Endometrial microvascular endothelial cells (primary cell): Measurements from ENCODE around the gene PHYKPL. TPM values are rescaled to one million over a fixed set of nuclear protein-coding genes. Genes with fewer than 3 reads are reported as not detected.
"Not testable (repeated sequence)": the region's sequence is repeated elsewhere in the genome, so short reads cannot be mapped to it uniquely, and the experiment has no call there.

Experiments used
- in situ Hi-C: cut with HindIII; loops from 2 replicates; pipeline ENCODE4 v1.10.0; 2017; ENCODE audit warnings: low sequenced_read_pairs, low pct_unique_long_range_greater_than_20kb; ENCODE audit errors: inconsistent ontology term
- total RNA-seq: library from RNA; depleted of rRNA; stranded (reverse); fragments of >200 nt; gene quantifications from one replicate; pipeline ENCODE4 v1.2.3, GENCODE V29; 2015; ENCODE audit errors: inconsistent ontology term

PHYKPL gene
- total RNA-seq, 1 donor from 2014 or later = 23.1 TPM

DNA sequence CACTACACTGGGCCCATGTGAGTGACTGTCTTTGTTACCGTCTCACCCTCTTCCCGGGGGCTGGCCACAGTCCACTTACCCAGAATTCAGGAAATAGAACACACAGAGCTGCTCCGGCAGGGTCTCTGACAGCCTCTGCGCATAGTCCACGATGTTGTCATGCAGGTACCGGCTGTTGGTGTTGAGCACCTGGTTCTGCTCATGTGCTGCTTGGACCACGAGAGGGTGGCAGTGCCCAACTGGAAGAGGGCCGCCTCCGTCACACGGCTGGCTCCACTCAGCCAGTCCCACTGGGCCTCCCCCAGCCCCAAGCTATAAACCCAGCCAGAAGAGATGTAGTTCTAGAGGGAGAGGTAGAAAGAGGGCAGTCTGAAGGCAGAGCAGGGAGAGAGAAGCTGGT, 2.7 kb downstream of the PHYKPL start:
- in situ Hi-C loops = no loop called here

DNA sequence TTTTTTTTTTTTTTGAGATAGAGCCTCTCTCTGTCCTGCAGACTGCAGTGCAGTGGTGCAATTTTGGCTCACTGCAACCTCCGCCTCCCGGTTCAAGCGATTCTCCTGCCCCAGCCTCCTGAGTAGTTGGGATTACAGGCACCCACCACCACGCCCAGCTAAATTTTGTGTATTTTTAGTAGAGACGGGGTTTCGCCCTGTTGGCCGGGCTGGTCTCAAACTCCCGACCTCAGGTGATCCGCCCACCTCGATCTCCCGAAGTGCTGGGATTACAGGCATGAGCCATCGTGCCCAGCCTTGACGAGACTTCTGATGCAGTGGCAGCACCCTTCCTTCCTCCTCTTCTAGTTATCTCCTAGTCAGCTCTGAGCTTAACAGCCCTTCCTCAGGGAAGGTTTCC, 3.5 kb downstream of the PHYKPL start:
- in situ Hi-C loops = not testable (repeated sequence)

DNA sequence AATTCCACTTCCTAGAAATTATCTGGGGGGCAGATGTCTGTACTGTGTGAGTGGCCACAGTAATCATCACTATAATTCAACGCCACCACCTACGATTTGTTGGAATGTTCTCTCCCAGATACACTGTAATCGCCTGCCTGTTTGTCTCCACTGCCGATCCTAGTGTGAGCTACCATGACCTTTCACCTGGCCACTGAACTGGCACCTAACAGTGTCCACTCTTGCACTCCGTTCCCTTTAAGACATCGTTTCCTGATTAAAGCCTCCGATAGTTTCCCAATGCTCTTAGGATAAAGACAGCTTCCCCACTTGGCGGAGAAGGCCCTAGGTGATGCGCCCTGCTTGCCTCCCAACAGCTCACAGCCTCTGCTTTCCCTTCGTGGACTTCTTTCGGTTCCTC, 4.0 kb downstream of the PHYKPL start:
- in situ Hi-C loops = no loop called here

DNA sequence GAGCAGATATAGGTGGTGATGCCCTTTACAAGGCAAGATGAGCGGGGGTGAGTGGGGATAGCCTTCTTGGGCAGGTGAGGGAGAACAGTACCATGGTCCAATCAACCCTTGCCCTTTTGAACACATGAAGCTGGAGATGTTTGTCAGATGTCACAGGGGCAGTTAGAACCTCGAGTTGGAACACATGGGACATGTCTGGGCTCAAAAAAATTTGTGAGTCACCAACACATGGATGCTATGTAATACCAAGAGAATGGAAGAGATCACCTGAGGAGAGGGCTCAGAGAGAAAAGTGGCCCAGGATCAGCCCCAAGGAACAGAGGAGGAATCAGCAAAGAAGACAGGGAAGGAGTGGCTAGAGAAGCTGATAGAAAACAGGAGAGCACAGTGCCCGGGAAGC, 4.7 kb downstream of the PHYKPL start:
- in situ Hi-C loops = no loop called here

DNA sequence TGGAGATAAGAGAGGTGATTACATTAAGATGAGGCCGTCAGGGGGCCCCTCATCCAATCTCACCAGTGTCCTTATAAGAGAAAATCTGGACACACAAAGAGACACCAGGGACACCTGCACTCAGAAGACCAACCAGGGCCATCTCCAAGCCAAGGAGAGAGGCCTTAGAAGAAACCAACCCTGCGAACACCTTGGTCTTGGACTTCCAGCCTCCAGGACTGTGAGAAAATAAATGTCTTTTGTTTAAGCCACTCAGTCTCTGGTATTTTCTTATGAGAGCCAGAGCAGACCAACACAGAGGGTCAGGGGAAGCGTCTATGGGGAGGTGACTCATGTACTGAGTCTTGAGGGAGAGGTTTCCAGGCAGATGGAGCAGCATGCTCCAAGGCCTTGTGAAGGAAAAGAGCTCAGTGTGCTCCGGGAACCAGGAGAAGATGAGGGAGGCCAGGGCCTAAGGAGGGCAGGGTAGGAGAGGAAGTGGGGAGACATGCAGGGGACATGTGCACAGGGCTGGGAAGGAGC, 5.4 kb downstream of the PHYKPL start:
- in situ Hi-C loops = no loop called here

DNA sequence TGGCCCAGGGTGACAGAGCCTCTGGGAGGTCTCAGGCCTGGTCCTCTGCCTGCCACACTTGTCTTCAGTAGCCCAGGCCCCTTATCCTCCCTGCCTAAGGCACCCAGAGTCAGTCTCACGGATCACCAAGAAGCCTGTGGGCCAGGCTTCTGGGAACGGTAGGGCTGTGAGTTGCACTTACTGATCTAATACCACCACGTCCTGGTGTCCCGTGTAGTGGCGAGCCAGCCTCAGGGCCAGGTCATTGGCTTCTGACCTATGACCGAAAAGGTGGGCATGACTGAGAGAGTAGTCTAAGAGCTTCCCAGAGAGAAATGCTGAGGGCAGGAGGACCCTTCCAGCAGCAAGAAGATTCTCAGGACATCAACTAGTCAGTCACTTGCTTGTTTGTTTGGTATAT, 7.4 kb downstream of the PHYKPL start:
- in situ Hi-C loops = no loop called here

DNA sequence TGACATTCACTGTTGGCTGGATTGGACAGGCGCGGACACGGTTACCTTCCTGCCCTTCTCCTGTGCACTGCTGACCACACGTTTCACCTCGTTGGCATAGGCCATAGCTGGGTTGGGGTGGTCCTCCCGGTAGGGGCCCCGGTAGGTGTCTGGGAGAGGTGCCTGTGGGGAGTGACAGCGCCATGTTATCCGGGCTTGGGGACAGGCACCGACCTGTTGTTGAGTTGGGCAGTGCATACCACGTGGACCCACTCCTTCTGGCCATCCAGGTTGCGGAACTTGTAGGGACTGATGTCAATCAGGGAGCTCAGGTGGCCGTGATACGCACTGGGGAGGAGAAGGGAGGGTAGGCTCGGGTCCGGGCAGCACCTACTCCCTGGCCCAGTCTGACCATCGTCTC, 8.2 kb downstream of the PHYKPL start:
- in situ Hi-C loops = no loop called here

DNA sequence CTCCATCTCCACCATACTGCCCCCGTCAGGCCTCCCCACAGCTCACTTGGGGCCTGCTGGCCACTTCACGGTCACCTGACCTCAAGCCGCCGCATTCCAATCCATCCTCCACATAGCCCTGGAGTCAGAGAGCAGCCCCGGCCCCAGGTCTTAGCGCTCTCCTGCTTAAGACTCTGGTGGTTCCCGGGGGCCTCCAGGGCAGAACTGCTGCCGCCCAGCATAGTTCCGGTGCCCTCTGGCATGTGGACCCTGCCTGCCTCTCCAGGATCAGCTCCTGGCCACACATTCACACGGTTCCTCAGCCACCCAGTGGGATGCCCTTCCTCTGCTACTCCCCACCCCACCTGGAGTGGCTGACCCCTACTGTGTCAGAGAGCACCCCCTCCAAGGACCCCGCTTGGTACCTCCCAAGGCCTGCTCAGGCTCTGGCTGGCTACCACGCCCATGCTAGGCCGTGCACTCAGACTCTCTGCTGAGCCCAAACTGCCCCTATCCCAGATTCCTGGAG, 8.7 kb downstream of the PHYKPL start:
- in situ Hi-C loops = no loop called here

DNA sequence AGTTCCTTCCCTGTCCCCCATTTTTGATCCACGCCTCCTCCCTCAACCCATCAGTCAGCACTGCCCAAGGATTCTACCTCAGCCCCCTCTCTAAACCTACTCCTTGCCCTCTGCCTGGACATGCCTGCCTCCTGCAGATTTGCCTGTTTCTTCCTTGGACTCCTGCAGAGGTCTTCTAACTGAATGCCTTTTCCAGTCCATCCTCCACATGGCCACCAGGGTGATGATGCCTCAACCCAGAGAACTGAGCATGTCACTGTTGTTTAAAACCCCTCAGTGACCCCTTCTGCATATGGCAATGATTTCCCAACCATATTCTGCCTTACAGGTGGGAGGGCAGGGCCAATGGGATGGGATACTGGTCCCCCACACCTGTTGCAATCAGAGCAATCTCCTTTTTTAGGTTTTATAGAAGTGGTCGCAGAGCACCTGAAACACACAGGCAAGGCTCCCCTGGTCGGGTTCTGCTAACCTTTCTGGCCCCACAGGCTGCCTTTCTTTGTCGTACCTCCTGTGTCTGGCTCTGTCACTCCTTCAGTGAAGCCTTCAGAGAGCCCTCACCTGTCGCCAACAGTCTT, 9.3 kb downstream of the PHYKPL start:
- in situ Hi-C loops = no loop called here

DNA sequence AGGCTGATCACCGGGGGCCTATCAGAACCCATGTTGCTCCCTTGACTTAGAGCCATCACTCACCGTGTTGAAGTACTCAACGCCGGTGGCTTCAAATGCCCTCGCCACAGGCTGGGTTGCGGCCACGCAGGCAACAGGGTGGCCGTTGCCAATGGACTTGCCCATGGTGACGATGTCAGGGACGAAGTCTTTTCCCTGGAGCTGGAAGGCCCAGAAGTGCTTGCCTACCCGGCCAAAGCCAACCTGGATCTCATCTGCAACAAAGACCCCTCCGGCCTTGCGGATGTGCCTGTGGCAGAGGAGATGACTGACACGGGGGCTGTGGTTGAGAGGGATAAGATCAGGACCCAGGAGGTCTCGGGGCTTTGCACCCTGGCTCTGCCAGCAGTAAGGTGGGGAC, 10.3 kb downstream of the PHYKPL start:
- in situ Hi-C loops = no loop called here

DNA sequence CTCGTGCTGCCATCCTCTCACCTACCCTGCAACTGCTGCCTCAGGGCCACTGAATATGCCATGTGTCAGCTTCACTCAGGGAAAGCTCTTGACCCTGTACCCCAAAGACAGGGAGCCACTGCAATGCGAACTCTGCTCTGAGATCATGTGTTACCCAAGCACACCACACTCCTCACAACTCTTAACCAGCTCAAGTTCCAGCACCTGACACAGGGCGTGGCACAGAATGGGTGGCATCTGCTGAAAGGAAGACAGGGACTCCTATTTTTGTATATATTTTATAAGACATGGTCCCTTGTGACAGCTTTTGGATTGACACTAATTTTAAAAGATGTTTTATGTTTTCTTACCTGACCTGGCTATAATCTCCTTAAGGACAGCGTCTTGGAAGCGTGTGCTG, 10.7 kb downstream of the PHYKPL start:
- in situ Hi-C loops = no loop called here

DNA sequence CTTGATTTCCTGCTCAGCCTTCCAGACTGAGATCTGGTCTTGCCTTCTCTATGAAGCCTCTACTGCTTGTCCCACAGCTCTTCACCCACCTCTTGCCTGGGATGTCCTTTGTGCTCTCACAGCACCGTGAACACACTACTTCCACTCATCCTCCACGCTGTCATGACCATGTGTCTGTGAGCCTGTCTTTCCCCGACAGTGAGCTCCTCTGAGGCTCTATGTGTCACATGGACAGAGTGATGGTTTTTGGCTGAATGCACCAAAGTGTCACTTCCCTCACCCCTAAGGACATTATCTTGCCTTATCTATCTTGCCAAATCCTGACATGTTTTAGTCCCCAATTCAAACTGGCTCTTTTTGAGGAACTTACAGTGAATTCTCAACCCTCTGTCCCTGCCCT, 11.3 kb downstream of the PHYKPL start:
- in situ Hi-C loops = no loop called here

DNA sequence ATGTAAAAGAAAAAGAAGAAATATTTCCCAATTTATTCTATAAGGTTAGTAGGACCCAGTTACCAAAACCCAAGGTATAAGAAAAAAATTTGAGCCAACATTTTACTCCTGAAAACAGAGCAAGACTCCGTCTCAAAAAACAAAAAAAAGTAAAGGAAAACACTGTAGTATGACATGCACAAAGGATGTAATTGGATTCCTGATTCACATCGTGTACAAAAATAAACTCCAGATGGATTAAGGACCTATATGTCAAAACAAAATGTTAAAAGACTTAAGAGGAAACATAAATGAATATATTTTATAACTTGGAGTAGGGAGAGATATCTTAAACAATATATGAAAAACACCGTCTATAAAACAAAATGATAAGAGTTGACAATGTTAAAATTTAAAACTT, 13.8 kb downstream of the PHYKPL start:
- in situ Hi-C loops = no loop called here

DNA sequence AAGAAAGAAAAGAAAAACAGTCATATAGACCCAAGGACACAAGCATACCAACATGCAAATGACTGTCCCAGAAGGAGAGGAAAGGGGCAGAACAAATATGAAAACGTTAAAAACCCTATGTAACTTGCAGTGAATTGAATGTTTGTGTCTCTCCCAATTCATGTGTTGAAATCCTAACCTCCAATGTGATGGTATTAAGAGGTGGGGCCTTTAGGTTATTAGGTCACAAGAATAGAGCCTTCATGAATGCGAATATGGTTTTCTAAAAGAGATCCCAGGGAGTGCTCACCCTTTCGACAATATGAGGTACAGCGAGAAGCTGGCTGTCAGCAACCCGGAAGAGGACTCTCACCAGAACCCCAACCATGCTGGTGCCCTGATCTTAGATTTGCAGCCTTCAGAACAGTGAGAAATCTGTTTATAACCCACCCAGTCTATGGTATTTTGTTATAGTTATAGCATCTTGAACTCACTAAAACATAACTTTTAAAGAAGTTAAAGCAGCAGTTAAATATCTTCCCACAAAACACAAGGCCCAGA, 14.3 kb downstream of the PHYKPL start:
- in situ Hi-C loops = no loop called here

DNA sequence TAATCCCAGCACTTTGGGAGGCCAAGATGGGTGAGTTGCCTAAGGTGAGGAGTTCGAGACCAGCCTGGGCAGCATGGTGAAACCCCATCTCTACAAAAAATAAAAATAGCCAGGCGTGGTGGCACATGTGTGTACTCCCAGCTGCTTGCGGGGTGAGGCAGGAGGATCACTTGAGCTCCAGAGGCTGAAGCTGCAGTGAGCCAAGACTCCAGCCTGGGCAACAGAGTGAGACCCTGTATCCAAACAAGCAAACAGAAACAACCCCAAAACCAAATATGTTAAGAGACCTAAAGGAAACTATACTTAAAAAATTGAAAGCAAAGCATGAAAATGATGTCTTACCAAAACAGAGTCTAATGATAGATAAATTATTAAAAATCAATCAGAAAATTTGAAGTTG, 15.8 kb downstream of the PHYKPL start:
- in situ Hi-C loops = no loop called here

DNA sequence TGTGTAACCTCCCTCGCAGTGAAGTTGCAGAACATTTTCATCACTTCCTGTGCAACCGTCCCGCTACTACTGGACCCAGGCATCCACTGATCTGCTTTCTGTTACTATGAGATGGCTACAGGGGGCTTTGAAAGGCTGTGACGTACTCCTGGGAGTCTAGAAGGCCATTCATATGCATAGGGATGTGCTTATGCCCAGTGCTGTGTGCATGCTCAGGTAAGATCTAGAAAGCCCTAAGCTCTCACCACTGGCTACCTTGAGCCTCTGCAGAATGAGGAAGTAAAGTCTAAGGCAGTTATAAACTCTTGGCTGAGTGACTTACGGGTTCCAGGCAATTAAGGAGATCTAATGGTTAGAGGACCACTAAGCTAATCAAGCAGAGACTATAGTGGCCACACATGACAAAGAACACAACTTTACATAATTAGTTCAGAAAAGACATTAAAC, 16.5 kb downstream of the PHYKPL start:
- in situ Hi-C loops = no loop called here

DNA sequence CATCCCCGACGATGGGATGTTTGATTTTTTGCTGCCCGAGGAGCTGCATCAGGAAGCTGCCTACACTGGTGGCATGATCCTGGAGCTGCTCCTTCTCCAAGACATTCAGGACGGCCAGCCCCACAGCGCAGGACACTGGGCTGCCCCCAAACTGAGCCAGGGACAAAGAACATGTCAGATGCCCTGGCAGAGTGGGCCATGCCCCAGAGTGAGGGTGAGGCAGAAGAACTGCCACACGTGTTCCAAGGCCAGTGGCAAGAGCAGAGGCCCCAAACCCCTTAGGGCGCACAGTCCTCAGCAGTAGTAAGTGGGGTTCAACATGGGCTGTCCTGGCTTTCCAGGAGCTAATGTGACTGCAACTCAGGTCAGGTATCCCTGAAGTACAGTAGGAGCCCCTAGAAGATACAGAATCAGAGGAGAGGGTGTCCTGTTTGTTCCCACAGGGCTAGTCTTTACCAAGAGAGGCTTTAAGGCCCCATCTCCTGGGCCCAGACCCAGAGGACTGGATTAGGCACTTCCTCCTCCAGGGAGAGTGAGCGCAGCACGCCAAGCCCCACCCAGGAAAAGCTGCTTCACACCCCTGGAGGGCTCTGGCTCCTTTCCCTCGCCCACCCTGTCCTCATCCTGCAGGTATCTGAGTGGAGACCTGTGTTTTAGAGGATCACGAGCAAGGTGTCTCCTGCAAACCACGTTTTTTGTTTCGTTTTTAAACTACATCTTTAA, 17.2 kb downstream of the PHYKPL start:
- in situ Hi-C loops = no loop called here

DNA sequence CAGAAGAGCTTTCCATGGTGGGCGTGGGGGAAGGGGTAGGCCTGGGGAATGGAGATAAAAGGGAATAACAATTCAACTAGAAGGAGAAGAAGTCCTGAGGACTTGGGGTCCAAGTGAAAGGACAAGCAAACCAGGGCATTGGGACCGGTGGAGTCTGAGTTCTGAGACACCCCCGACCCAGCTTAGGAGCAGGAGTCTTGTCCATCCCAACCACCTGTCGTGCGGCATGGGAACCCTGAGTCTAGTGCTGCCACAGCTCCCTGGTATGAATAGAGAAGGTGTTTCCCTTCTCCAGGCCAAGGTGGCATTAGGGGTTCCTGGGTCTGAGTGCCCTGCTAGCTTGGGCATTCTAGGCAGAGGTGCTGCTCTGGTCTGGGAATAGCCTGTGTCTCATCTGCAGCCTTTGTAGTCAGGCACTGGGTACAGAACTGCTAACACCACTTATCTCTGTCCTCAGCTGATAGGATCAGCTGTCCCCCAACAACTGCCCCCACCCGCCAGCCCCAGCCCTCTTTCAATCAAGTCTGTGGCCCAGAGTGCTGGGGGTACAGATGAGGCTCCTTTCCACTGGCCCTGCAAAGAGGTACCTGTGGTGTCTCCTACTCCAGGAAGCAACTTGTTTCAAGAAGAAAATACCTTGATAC, 18.3 kb downstream of the PHYKPL start:
- in situ Hi-C loops = no loop called here

DNA sequence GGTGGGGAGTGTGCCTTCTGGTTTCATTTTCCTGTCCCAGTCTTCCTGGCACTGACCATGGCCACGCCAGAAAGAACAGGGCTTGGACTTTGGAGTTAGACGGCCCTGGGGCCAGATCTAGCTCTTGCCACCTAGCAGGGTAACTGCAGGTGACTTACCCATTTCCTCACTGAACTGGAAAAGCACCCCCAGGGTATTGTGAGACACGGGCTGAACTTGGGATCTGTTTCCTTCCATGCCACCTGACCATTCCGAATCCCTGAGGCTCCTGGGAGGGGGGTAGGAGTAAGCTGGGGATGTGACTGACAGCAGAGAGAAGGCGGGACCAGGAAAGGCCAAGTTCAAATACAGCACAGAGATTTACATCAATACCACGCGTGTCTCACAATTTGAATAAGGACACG, 18.9 kb downstream of the PHYKPL start:
- in situ Hi-C loops = no loop called here

DNA sequence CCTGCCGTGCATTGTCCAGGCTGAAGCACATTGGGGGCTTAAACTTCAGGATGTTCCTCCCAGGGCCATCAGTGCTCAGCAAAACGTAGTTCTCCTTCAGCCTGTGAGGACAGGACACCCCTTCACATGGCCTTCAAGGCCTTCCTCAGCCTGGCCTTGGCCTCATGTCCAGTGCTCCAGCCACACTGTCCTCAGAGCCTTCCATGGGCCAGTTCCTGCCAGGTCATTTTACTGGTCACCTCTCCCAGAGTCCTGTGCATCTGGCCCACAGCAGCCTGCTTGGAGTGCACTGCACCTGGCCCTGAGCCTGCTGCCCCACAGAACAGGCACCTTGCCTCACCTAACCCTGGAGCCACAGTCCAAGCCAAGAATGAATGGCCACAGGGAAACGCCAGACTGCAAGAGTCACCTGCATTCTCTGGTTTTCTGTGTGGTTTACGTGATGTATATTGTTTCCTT, 19.6 kb downstream of the PHYKPL start:
- in situ Hi-C loops = no loop called here
